Erythroblast (primary cell): Measurements from ENCODE around the gene RTP3.

Experiments
- GATA1 ChIP-seq: IDR thresholded peaks from 2 replicates; pipeline ENCODE4 v1.6.1; 2011; ENCODE audit warnings: low read depth, mild to moderate bottlenecking, control low read depth, low read length, moderate library complexity
- POLR2A ChIP-seq: IDR thresholded peaks from 2 replicates; pipeline ENCODE4 v1.6.1; 2011; ENCODE audit warnings: mild to moderate bottlenecking, low read length

GRCh38 chr3:46497556-46498265 is at the start of gene RTP3:
- TF ChIP-seq POLR2A = no peak
- TF ChIP-seq GATA1 = no peak
